ENCODE measurements around the gene BTBD9. TPM values are rescaled to one million over a fixed set of nuclear protein-coding genes. Genes with fewer than 3 reads are reported as not detected.

The BTBD9 gene
- total RNA-seq, 1 donor from 2014 or later = 4.5 TPM

DNA sequence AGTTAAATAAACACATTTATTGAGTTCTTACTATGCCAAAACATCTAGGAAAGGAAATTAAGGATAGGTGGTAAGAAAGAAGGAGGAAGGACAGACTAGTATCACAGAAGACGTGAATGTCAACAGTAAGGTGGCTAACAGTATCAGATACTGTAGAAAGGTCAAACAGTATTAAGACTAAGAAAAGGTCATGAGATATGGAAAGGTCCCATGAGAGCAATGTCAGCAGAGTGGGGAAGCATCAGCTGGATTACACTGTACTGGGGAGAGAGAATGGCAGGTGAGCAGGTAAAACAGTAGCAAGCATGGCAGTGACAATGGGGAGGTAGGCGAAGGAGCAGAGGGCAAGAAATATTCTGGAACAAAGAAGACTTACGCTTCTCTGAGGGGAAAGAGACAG lies 45.2 kb upstream of the BTBD9 start:
- TF ChIP-seq, protein P1, sequence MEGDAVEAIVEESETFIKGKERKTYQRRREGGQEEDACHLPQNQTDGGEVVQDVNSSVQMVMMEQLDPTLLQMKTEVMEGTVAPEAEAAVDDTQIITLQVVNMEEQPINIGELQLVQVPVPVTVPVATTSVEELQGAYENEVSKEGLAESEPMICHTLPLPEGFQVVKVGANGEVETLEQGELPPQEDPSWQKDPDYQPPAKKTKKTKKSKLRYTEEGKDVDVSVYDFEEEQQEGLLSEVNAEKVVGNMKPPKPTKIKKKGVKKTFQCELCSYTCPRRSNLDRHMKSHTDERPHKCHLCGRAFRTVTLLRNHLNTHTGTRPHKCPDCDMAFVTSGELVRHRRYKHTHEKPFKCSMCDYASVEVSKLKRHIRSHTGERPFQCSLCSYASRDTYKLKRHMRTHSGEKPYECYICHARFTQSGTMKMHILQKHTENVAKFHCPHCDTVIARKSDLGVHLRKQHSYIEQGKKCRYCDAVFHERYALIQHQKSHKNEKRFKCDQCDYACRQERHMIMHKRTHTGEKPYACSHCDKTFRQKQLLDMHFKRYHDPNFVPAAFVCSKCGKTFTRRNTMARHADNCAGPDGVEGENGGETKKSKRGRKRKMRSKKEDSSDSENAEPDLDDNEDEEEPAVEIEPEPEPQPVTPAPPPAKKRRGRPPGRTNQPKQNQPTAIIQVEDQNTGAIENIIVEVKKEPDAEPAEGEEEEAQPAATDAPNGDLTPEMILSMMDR (IDR thresholded peaks at IDR 0.05; ENCODE audit: insufficient read depth, low read length, severe bottlenecking) = no peak
- DNase-seq (ENCODE audit: low read depth) (no peak), FAIRE-seq (no peak)
- H3K4me3 ChIP-seq (ENCODE audit: low read depth, low read length) = no peak overlapping the region
- no peaks in the 10 kb centered on the region for H3K27me3 ChIP-seq (ENCODE audit: control insufficient read depth, insufficient read depth, low read length)
- peaks cover 6% of the 10 kb centered on the region for H3K36me3 ChIP-seq (ENCODE audit: control insufficient read depth, insufficient read depth, low read length)

DNA sequence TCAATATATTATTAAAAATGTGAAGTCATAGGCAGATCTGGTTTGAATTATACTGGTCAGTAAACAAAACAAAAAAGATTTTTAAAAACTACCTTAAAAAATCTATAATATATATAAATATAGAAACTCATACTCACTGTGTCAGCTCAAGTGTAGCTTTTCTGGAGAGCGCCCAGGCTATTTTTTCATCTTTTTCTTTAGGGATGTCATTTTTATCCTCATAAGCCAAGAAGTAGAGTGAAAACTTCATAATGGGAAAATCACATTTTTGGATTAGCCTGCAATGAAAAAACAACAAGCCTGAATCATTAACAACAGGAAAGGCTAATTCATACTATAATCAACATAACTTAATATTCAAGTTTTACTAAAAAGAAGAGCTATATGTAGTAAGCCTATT lies 44.5 kb upstream of the BTBD9 start:
- Histone ChIP-seq H3K36me3 (ENCODE audit: control insufficient read depth, insufficient read depth, low read length) (peaks cover 6% of the 10 kb centered on the region), H3K27me3 (ENCODE audit: control insufficient read depth, insufficient read depth, low read length) (no peaks in the 10 kb centered on the region), H3K4me3 (ENCODE audit: low read depth, low read length) (no peak overlapping the region)
- no peak for FAIRE-seq
- TF ChIP-seq, protein P1 (IDR thresholded peaks at IDR 0.05; ENCODE audit: insufficient read depth, low read length, severe bottlenecking) = no peak
- DNase-seq (ENCODE audit: low read depth) = no peak

DNA sequence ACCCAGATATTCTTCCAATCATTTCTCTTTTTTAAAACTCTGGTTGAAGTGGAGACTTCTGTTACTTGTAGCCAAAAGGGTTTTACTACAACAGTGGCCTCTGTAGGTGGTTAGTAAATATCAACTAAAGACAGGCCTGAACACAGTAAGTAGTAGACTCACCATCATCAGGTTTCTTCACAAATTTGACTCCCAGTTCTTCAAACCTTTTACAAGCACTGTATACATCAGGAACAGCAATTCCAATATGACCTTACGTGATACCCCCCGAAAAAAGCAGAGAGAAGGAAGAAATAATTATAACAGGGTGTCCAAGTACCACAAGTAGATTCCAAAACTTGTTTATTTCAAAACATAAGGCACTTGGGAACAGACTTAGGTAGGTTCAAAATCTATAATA lies 42.1 kb upstream of the BTBD9 start:
- no peak for FAIRE-seq

DNA sequence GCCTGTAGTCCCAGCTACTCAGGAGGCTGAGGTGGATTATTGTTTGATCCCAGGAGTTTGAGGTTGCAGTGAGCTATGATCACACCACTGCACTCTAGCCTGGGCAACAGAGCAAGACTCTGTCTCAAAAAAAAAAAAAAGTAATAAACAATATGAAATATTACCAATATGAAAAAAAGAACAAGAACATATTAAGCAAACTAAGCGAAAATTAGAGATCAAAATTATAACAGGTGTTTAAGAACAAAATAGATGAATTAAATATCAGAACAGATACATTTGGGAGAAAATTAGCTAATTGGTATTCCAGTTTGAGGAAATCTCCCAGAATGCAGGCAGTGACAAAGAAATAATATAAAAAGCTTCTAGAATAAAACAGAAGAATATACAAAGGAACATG lies 39.9 kb upstream of the BTBD9 start:
- H3K36me3 ChIP-seq (ENCODE audit: control insufficient read depth, insufficient read depth, low read length) = peaks cover 5% of the 10 kb centered on the region
- FAIRE-seq (no peak), DNase-seq (ENCODE audit: low read depth) (no peak)
- TF ChIP-seq, protein P1 (IDR thresholded peaks at IDR 0.05; ENCODE audit: insufficient read depth, low read length, severe bottlenecking) = no peak
- H3K4me3 ChIP-seq (ENCODE audit: low read depth, low read length) = no peak overlapping the region
- H3K27me3 ChIP-seq (ENCODE audit: control insufficient read depth, insufficient read depth, low read length) = no peaks in the 10 kb centered on the region

More for the DNA sequence above, 42.1 kb upstream of the BTBD9 start:
- DNase-seq (ENCODE audit: low read depth) = no peak
- Histone ChIP-seq H3K36me3 (ENCODE audit: control insufficient read depth, insufficient read depth, low read length) (peaks cover 5% of the 10 kb centered on the region), H3K4me3 (ENCODE audit: low read depth, low read length) (no peak overlapping the region), H3K27me3 (ENCODE audit: control insufficient read depth, insufficient read depth, low read length) (no peaks in the 10 kb centered on the region)
- TF ChIP-seq, protein P1 (IDR thresholded peaks at IDR 0.05; ENCODE audit: insufficient read depth, low read length, severe bottlenecking) = no peak

DNA sequence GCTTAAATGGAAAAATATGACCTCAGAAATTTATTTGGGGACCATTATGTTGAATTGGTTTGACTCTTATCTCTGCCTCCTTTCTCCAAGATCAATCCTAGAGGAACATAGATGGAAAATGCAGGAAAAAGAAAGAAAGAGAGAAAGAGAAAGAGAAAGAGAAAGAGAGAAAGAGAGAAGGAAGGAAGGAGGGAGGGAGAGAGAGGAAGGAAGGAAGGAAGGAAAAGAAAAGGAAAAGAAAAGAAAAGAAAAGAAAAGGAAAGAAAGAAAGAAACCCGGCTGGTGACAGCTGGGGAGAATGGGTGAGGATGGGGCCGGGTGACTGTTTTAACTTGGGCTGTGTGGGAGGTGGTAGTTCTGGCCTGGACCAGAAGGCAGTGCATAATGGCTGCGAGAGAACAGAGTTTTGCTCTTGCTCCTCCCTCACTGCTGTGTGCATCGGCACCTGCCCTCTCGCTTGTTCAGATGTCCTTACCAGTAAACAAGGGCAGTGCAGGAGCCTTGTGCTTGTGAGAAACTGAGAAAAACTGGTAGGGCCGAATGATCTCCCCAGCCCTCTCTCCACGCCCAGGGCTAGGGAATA lies 38.5 kb upstream of the BTBD9 start:
- TF ChIP-seq, protein P1 (IDR thresholded peaks at IDR 0.05; ENCODE audit: insufficient read depth, low read length, severe bottlenecking) = no peak
- peaks cover 5% of the 10 kb centered on the region for H3K36me3 ChIP-seq (ENCODE audit: control insufficient read depth, insufficient read depth, low read length)
- FAIRE-seq (no peak), DNase-seq (ENCODE audit: low read depth) (no peak)
- no peak overlapping the region for H3K4me3 ChIP-seq (ENCODE audit: low read depth, low read length)
- no peaks in the 10 kb centered on the region for H3K27me3 ChIP-seq (ENCODE audit: control insufficient read depth, insufficient read depth, low read length)

DNA sequence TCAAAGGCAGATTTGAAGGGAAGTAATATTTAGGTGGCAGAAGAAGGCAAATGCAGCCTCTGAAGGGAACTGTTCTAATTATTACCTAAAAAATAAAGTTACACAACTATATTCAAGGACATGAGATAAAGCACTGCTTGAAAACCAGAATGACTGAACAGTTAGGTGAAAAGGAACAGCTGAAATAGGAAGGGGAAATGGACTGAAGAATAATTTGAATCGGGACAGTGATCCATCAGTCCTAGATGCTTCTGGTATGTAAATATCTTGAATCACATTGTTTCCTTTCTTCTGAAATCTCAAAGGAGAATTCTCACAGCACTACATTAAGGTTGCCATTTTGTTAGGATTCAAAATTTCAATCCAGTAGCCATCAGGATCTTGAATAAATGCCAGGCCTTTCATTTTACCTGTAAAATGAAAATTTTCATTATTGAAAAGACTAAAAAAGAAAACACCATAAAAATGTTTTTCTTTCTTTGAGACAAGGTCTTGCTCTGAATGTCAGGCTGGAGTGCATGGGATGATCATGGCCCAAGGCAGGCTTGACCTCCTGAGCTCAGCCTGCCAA lies 37.3 kb upstream of the BTBD9 start:
- H3K36me3 ChIP-seq (ENCODE audit: control insufficient read depth, insufficient read depth, low read length) = peaks cover 5% of the 10 kb centered on the region
- H3K27me3 ChIP-seq (ENCODE audit: control insufficient read depth, insufficient read depth, low read length) = no peaks in the 10 kb centered on the region
- FAIRE-seq (no peak), DNase-seq (ENCODE audit: low read depth) (no peak)
- TF ChIP-seq, protein P1 (IDR thresholded peaks at IDR 0.05; ENCODE audit: insufficient read depth, low read length, severe bottlenecking) = no peak
- no peak overlapping the region for H3K4me3 ChIP-seq (ENCODE audit: low read depth, low read length)

Measured in bronchial epithelial cell (primary cell).